HepG2 (cell line): ENCODE measurements around the gene SETD7. TPM values are rescaled to one million over a fixed set of nuclear protein-coding genes. Genes with fewer than 3 reads are reported as not detected.

ENCODE experiments used
- IKZF1 ChIP-seq: fragments of 450-650 bp; IDR thresholded peaks from 2 replicates; pipeline ENCODE4 v1.7.1; 2016
- PHB2 ChIP-seq: fragments of 450-650 bp; IDR thresholded peaks from 2 replicates; pipeline ENCODE4 v1.6.1; 2018; ENCODE audit not compliant: partially characterized antibody
- RAD51 ChIP-seq: fragments of 450-650 bp; IDR thresholded peaks from 2 replicates; pipeline ENCODE4 v1.6.1; 2016; ENCODE audit warnings: borderline replicate concordance
- SMARCE1 ChIP-seq: fragments of 450-650 bp; IDR thresholded peaks from 2 replicates; pipeline ENCODE4 v1.6.1; 2017; ENCODE audit warnings: borderline replicate concordance
- ZC3H13 ChIP-seq: sonication (generic); formaldehyde crosslinking; IDR thresholded peaks from 2 replicates; pipeline ENCODE4 v1.8.1; 2023; ENCODE audit warnings: mild to moderate bottlenecking, missing genetic modification reagents, moderate library complexity
- ZNF24 ChIP-seq: fragments of 450-650 bp; IDR thresholded peaks from 2 replicates; pipeline ENCODE4 v1.6.1; 2017; ENCODE audit warnings: antibody characterized with exemption, mild to moderate bottlenecking
- ZNF460 ChIP-seq: sonication (generic); formaldehyde crosslinking; IDR thresholded peaks from 2 replicates; pipeline ENCODE4 v1.5.1; 2020; ENCODE audit warnings: missing genetic modification reagents, mild to moderate bottlenecking, borderline replicate concordance
- ZNF543 ChIP-seq: sonication (generic); formaldehyde crosslinking; IDR thresholded peaks from 2 replicates; pipeline ENCODE4 v1.4.0; 2020; ENCODE audit warnings: mild to moderate bottlenecking, missing genetic modification reagents
- polyA plus RNA-seq, 8 experiments: library from polyadenylated mRNA; depleted of rRNA in 3 of 8; stranded (reverse) in 7 of 8; unstranded in 1 of 8; fragments of >200 nt; fragmentation: Illumina TruSeq in 4 of 8; extraction: Trizol in 4 of 8; gene quantifications; 2 replicates each; pipeline versions ENCODE4 v1.2.1 to v1.2.3, GENCODE V29; 2011 to 2016; ENCODE audit warnings: low read depth in 4 of 8, missing spikeins in 1 of 8, mixed read lengths in 1 of 8; ENCODE audit not compliant: insufficient read depth in 1 of 8
- total RNA-seq, 5 experiments: library from RNA; depleted of rRNA; stranded (reverse); fragments of >200 nt; fragmentation: Illumina TruSeq; extraction: Trizol; gene quantifications; 2 replicates each; pipeline ENCODE4 v1.2.3, GENCODE V29; 2016; ENCODE audit warnings: low read depth in 1 of 5
- TF ChIP-seq, protein P1 (sequence below): sonication (generic); formaldehyde crosslinking; conservative IDR thresholded peaks from 2 replicates; pipeline ENCODE4 v1.4.0; 2020; ENCODE audit warnings: mild to moderate bottlenecking, missing genetic modification reagents, moderate library complexity
- TF ChIP-seq, protein P2 (sequence below): sonication (generic); formaldehyde crosslinking; IDR thresholded peaks from 2 replicates; pipeline ENCODE4 v1.4.0; 2020; ENCODE audit warnings: missing genetic modification reagents, borderline replicate concordance
- TF ChIP-seq, protein P3 (sequence below): sonication (generic); formaldehyde crosslinking; IDR thresholded peaks from one replicate; pipeline ENCODE4 v1.5.1; 2020; ENCODE audit warnings: mild to moderate bottlenecking, missing genetic modification reagents; ENCODE audit errors: not compliant biosample characterization
- TF ChIP-seq, protein P4 (sequence below), 2 experiments: fragments of 450-650 bp in 1 of 2; sonication (generic) in 1 of 2; formaldehyde crosslinking; IDR thresholded peaks; 2 replicates each; pipeline versions ENCODE4 v1.5.0 to v1.8.0; 2020 to 2022; ENCODE audit warnings: mild to moderate bottlenecking in 1 of 2, missing genetic modification reagents in 1 of 2
- TF ChIP-seq, protein P5 (sequence below): sonication (generic); formaldehyde crosslinking; IDR thresholded peaks from 2 replicates; pipeline ENCODE4 v1.9.0; 2021; ENCODE audit warnings: missing genetic modification reagents, mild to moderate bottlenecking, borderline replicate concordance

The SETD7 gene
- total and polyA plus RNA-seq, 2 of the 13 experiments (the other 11 are each of a cell fraction or from before 2014, with no cell fraction given), result 0.08 to 0.22 TPM

DNA sequence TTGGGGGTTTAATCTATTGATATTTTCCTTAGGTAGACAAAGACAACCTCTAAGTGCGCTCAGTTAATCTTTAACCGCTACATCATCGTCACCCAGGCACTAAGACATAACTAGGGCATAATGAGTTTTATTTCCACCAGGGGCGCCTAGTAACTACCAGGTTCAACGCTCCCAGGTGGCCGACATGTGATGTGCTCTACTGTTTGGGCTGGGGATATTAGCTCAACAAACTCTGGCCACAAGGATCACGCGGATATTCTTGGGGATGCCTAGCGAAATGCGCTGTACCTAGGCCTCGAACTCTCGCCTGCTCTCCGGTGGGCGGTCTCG is 103.0 kb downstream of the SETD7 start (continued):
- TF ChIP-seq, protein P1, sequence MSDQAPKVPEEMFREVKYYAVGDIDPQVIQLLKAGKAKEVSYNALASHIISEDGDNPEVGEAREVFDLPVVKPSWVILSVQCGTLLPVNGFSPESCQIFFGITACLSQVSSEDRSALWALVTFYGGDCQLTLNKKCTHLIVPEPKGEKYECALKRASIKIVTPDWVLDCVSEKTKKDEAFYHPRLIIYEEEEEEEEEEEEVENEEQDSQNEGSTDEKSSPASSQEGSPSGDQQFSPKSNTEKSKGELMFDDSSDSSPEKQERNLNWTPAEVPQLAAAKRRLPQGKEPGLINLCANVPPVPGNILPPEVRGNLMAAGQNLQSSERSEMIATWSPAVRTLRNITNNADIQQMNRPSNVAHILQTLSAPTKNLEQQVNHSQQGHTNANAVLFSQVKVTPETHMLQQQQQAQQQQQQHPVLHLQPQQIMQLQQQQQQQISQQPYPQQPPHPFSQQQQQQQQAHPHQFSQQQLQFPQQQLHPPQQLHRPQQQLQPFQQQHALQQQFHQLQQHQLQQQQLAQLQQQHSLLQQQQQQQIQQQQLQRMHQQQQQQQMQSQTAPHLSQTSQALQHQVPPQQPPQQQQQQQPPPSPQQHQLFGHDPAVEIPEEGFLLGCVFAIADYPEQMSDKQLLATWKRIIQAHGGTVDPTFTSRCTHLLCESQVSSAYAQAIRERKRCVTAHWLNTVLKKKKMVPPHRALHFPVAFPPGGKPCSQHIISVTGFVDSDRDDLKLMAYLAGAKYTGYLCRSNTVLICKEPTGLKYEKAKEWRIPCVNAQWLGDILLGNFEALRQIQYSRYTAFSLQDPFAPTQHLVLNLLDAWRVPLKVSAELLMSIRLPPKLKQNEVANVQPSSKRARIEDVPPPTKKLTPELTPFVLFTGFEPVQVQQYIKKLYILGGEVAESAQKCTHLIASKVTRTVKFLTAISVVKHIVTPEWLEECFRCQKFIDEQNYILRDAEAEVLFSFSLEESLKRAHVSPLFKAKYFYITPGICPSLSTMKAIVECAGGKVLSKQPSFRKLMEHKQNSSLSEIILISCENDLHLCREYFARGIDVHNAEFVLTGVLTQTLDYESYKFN, result no peak
- TF ChIP-seq ZC3H13 (CRISPR knock-in tag) (no peak), PHB2 (no peak), RAD51 (no peak), SMARCE1 (no peak), ZNF460 (CRISPR knock-in tag) (no peak), ZNF543 (CRISPR knock-in tag) (no peak), ZNF24 (no peak), IKZF1 (no peak)
- TF ChIP-seq, protein P2, sequence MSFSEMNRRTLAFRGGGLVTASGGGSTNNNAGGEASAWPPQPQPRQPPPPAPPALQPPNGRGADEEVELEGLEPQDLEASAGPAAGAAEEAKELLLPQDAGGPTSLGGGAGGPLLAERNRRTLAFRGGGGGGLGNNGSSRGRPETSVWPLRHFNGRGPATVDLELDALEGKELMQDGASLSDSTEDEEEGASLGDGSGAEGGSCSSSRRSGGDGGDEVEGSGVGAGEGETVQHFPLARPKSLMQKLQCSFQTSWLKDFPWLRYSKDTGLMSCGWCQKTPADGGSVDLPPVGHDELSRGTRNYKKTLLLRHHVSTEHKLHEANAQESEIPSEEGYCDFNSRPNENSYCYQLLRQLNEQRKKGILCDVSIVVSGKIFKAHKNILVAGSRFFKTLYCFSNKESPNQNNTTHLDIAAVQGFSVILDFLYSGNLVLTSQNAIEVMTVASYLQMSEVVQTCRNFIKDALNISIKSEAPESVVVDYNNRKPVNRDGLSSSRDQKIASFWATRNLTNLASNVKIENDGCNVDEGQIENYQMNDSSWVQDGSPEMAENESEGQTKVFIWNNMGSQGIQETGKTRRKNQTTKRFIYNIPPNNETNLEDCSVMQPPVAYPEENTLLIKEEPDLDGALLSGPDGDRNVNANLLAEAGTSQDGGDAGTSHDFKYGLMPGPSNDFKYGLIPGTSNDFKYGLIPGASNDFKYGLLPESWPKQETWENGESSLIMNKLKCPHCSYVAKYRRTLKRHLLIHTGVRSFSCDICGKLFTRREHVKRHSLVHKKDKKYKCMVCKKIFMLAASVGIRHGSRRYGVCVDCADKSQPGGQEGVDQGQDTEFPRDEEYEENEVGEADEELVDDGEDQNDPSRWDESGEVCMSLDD, result no peak
- TF ChIP-seq, protein P3, sequence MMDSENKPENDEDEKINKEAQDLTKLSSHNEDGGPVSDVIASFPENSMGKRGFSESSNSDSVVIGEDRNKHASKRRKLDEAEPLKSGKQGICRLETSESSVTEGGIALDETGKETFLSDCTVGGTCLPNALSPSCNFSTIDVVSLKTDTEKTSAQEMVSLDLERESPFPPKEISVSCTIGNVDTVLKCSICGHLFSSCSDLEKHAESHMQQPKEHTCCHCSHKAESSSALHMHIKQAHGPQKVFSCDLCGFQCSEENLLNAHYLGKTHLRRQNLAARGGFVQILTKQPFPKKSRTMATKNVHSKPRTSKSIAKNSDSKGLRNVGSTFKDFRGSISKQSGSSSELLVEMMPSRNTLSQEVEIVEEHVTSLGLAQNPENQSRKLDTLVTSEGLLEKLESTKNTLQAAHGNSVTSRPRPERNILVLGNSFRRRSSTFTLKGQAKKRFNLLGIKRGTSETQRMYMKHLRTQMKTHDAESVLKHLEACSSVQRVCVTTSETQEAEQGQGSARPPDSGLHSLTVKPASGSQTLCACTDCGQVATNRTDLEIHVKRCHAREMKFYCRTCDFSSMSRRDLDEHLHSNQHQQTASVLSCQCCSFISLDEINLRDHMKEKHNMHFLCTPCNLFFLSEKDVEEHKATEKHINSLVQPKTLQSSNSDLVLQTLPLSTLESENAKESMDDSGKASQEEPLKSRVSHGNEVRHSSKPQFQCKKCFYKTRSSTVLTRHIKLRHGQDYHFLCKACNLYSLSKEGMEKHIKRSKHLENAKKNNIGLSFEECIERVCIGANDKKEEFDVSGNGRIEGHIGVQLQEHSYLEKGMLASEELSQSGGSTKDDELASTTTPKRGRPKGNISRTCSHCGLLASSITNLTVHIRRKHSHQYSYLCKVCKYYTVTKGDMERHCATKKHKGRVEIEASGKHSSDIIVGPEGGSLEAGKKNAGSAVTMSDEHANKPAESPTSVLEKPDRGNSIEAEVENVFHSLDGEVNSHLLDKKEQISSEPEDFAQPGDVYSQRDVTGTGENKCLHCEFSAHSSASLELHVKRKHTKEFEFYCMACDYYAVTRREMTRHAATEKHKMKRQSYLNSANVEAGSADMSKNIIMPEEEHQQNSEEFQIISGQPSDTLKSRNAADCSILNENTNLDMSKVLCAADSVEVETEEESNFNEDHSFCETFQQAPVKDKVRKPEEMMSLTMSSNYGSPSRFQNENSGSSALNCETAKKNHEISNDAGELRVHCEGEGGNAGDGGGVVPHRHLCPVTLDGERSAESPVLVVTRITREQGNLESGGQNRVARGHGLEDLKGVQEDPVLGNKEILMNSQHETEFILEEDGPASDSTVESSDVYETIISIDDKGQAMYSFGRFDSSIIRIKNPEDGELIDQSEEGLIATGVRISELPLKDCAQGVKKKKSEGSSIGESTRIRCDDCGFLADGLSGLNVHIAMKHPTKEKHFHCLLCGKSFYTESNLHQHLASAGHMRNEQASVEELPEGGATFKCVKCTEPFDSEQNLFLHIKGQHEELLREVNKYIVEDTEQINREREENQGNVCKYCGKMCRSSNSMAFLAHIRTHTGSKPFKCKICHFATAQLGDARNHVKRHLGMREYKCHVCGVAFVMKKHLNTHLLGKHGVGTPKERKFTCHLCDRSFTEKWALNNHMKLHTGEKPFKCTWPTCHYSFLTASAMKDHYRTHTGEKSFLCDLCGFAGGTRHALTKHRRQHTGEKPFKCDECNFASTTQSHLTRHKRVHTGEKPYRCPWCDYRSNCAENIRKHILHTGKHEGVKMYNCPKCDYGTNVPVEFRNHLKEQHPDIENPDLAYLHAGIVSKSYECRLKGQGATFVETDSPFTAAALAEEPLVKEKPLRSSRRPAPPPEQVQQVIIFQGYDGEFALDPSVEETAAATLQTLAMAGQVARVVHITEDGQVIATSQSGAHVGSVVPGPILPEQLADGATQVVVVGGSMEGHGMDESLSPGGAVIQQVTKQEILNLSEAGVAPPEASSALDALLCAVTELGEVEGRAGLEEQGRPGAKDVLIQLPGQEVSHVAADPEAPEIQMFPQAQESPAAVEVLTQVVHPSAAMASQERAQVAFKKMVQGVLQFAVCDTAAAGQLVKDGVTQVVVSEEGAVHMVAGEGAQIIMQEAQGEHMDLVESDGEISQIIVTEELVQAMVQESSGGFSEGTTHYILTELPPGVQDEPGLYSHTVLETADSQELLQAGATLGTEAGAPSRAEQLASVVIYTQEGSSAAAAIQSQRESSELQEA (CRISPR knock-in tag), result no peak
- TF ChIP-seq, protein P4, sequence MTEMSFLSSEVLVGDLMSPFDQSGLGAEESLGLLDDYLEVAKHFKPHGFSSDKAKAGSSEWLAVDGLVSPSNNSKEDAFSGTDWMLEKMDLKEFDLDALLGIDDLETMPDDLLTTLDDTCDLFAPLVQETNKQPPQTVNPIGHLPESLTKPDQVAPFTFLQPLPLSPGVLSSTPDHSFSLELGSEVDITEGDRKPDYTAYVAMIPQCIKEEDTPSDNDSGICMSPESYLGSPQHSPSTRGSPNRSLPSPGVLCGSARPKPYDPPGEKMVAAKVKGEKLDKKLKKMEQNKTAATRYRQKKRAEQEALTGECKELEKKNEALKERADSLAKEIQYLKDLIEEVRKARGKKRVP (CRISPR knock-in tag; IDR thresholded peaks at IDR 0.05), result no peak
- TF ChIP-seq, protein P5, sequence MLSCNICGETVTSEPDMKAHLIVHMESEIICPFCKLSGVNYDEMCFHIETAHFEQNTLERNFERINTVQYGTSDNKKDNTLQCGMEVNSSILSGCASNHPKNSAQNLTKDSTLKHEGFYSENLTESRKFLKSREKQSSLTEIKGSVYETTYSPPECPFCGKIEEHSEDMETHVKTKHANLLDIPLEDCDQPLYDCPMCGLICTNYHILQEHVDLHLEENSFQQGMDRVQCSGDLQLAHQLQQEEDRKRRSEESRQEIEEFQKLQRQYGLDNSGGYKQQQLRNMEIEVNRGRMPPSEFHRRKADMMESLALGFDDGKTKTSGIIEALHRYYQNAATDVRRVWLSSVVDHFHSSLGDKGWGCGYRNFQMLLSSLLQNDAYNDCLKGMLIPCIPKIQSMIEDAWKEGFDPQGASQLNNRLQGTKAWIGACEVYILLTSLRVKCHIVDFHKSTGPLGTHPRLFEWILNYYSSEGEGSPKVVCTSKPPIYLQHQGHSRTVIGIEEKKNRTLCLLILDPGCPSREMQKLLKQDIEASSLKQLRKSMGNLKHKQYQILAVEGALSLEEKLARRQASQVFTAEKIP (CRISPR knock-in tag), result no peak
